Parathyroid adenoma (tissue), 2 donors: ENCODE data around the gene ZNF160.

ENCODE experiments used
- H2AFZ ChIP-seq: fragments of 300-600 bp; sonication (generic); one replicate; pipeline ENCODE4 v1.7.0; 2017; ENCODE audit warnings: antibody characterized with exemption, mild to moderate bottlenecking
- H3K27ac ChIP-seq: fragments of 300-600 bp; sonication (generic); one replicate; pipeline ENCODE4 v1.7.0; 2017
- H3K27me3 ChIP-seq: fragments of 300-600 bp; sonication (generic); one replicate; pipeline ENCODE4 v1.7.0; 2017; ENCODE audit warnings: low read length; ENCODE audit not compliant: control insufficient read depth, insufficient read depth
- H3K36me3 ChIP-seq: fragments of 300-600 bp; sonication (generic); one replicate; pipeline ENCODE4 v1.7.0; 2017; ENCODE audit warnings: low read length; ENCODE audit not compliant: control insufficient read depth, insufficient read depth
- H3K4me1 ChIP-seq: fragments of 300-600 bp; sonication (generic); one replicate; pipeline ENCODE4 v1.7.0; 2017; ENCODE audit warnings: control low read depth
- H3K4me2 ChIP-seq: fragments of 300-600 bp; sonication (generic); one replicate; pipeline ENCODE4 v1.7.0; 2017; ENCODE audit warnings: low read length
- H3K4me3 ChIP-seq: fragments of 300-600 bp; sonication (generic); one replicate; pipeline ENCODE4 v1.7.0; 2017; ENCODE audit warnings: low read depth, low read length
- H3K79me2 ChIP-seq: fragments of 300-600 bp; sonication (generic); one replicate; pipeline ENCODE4 v1.7.0; 2017; ENCODE audit warnings: control low read depth
- H3K9ac ChIP-seq: fragments of 300-600 bp; sonication (generic); one replicate; pipeline ENCODE4 v1.7.0; 2017; ENCODE audit warnings: mild to moderate bottlenecking
- H3K9me3 ChIP-seq: fragments of 300-600 bp; sonication (generic); one replicate; pipeline ENCODE4 v1.7.0; 2017; ENCODE audit warnings: low read length; ENCODE audit not compliant: control insufficient read depth
- CTCF ChIP-seq: fragments of 300-600 bp; sonication (generic); IDR thresholded peaks from one replicate; pipeline ENCODE4 v1.7.0; 2017; ENCODE audit warnings: antibody characterized with exemption, mild to moderate bottlenecking
- donor health status: primary hyperparathyroidism.

ZNF160 gene

DNA sequence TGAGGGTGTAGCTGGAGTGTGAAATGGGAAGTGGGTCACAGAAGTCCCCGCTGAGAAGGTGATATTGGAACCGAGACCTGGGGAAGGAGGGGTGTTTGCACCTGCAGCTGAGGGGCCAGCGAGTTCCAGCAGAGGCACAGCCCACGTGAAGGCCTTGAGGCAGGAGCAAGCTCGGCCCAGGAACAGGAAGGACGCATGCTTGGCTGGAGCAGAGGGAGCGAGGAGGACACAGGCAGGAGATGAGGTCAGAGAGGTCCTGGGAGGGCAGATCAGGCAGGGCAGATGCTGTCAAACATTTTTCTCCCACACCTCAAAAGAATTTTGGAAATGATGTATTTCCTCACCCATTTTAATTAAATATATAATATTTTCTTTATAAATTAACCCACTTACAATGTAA lies 20.2 kb upstream of the ZNF160 start:
- H3K4me1 ChIP-seq, result no peaks in the 10 kb centered on the region
- no peaks in the 10 kb centered on the region for H3K36me3 ChIP-seq
- H3K27me3 ChIP-seq, result no peaks in the 10 kb centered on the region
- no peak for TF ChIP-seq CTCF
- no peak overlapping the region for H3K4me3 ChIP-seq
- H3K27ac ChIP-seq, result no peak overlapping the region
- no peaks in the 10 kb centered on the region for H3K79me2 ChIP-seq
- no peaks in the 10 kb centered on the region for H3K9me3 ChIP-seq
- H2AFZ ChIP-seq, result no peak overlapping the region
- no peak overlapping the region for H3K4me2 ChIP-seq
- no peak overlapping the region for H3K9ac ChIP-seq

DNA sequence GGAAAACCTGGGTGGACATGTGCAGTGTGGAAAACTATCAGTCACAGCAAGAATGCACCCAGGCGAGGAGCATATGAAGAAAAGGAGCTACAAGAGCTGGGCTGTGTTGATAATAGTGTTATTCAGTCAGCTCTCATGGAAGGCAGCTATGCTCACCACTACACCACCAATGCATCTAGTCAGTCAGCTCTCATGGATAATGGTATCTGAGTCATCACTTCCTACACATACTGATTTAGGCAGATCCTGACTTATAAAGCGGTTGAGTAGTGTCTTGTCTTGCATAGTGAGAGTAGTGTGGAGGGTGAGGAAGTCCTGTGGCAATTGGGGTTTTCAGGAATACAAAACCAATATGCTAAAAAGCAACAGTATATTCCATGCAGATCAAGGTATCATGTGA lies 9.1 kb upstream of the ZNF160 start:
- Histone ChIP-seq H3K4me1 (no peaks in the 10 kb centered on the region), H3K27ac (no peak overlapping the region), H3K36me3 (no peaks in the 10 kb centered on the region), H3K4me3 (no peak overlapping the region), H3K27me3 (no peaks in the 10 kb centered on the region), H3K79me2 (no peaks in the 10 kb centered on the region), H2AFZ (no peak overlapping the region), H3K4me2 (no peak overlapping the region), H3K9ac (no peak overlapping the region), H3K9me3 (no peaks in the 10 kb centered on the region)
- no peak for TF ChIP-seq CTCF

GRCh38 chr19:53109527-53109926 lies 6.3 kb upstream of the ZNF160 start:
- no peaks in the 10 kb centered on the region for H3K79me2 ChIP-seq
- H3K4me2 ChIP-seq, result no peak overlapping the region
- no peaks in the 10 kb centered on the region for H3K4me1 ChIP-seq
- no peak overlapping the region for H3K4me3 ChIP-seq
- no peaks in the 10 kb centered on the region for H3K9me3 ChIP-seq
- H3K36me3 ChIP-seq, result no peaks in the 10 kb centered on the region
- H3K27me3 ChIP-seq, result no peaks in the 10 kb centered on the region
- H3K9ac ChIP-seq, result no peak overlapping the region
- no peak overlapping the region for H2AFZ ChIP-seq
- H3K27ac ChIP-seq, result no peak overlapping the region
- TF ChIP-seq CTCF, result no peak

GRCh38 chr19:53102756-53103233 lies 427 bp downstream of the ZNF160 start:
- Histone ChIP-seq H3K36me3 (no peaks in the 10 kb centered on the region), H3K9ac (peak overlapping the region; percentile 82), H3K27me3 (no peaks in the 10 kb centered on the region), H2AFZ (peak overlapping the region; percentile 87), H3K4me1 (peaks cover 2% of the 10 kb centered on the region), H3K27ac (peak overlapping the region; percentile 88), H3K4me3 (peak overlapping the region; percentile 93), H3K79me2 (peaks cover 34% of the 10 kb centered on the region), H3K4me2 (peak overlapping the region; percentile 95), H3K9me3 (no peaks in the 10 kb centered on the region)
- TF ChIP-seq CTCF, result no peak

GRCh38 chr19:53102206-53102755 lies 941 bp downstream of the ZNF160 start:
- peak overlapping the region; percentile 82 for H3K9ac ChIP-seq

More at GRCh38 chr19:53102206-53102755, 941 bp downstream of the ZNF160 start:
- Histone ChIP-seq H2AFZ (peak overlapping the region; percentile 87), H3K27ac (peak overlapping the region; percentile 88), H3K9me3 (no peaks in the 10 kb centered on the region), H3K36me3 (no peaks in the 10 kb centered on the region), H3K4me3 (peak overlapping the region; percentile 93), H3K79me2 (peaks cover 39% of the 10 kb centered on the region), H3K4me1 (peaks cover 2% of the 10 kb centered on the region), H3K4me2 (peak overlapping the region; percentile 95), H3K27me3 (no peaks in the 10 kb centered on the region)
- TF ChIP-seq CTCF, result no peak
